NCI-H345 treated with DMSO at 0.1 percent for 48 hours (cell line): ENCODE measurements around the gene LLGL1.

ENCODE experiments used
- DNase-seq: peaks from one replicate; lab custom pipeline; 2025; ENCODE audit not compliant: unreplicated experiment; lab: John Stamatoyannopoulos, UW

LLGL1 gene

GRCh38 chr17:18229254-18229653 lies 3.8 kb downstream of the LLGL1 start:
- DNase-seq: no peak

- DNase-seq: no peak
Observed at GRCh38 chr17:18229771-18230170, 4.3 kb downstream of the LLGL1 start.

- DNase-seq: no peak
Observed at GRCh38 chr17:18230288-18231141, 5.1 kb downstream of the LLGL1 start.

- no peak for DNase-seq
Observed at GRCh38 chr17:18231164-18231563, 5.7 kb downstream of the LLGL1 start.

- no peak for DNase-seq
Observed at GRCh38 chr17:18233803-18234518, 8.5 kb downstream of the LLGL1 start.

GRCh38 chr17:18234853-18235380 lies 9.5 kb downstream of the LLGL1 start:
- no peak for DNase-seq

GRCh38 chr17:18235743-18236256 lies 10.4 kb downstream of the LLGL1 start:
- no peak for DNase-seq

GRCh38 chr17:18236494-18236893 lies 11.1 kb downstream of the LLGL1 start:
- no peak for DNase-seq

GRCh38 chr17:18237461-18237860 lies 12.0 kb downstream of the LLGL1 start:
- DNase-seq: no peak

- no peak for DNase-seq
Observed at GRCh38 chr17:18238299-18238698, 12.9 kb downstream of the LLGL1 start.

GRCh38 chr17:18240449-18240848 lies 15.0 kb downstream of the LLGL1 start:
- DNase-seq: no peak

GRCh38 chr17:18241229-18241871 lies 15.9 kb downstream of the LLGL1 start:
- no peak for DNase-seq

GRCh38 chr17:18245038-18245776 lies 19.8 kb downstream of the LLGL1 start:
- no peak for DNase-seq

GRCh38 chr17:18246109-18246725 lies 20.8 kb downstream of the LLGL1 start:
- no peak for DNase-seq

GRCh38 chr17:18246880-18247612 lies 21.6 kb downstream of the LLGL1 start:
- DNase-seq: peak; percentile 17

- DNase-seq: no peak
Observed at GRCh38 chr17:18247613-18248001, 22.2 kb downstream of the LLGL1 start.

GRCh38 chr17:18248300-18248731 lies 22.9 kb downstream of the LLGL1 start:
- peak; percentile 5 for DNase-seq

- no peak for DNase-seq
Observed at GRCh38 chr17:18248811-18249210, 23.4 kb downstream of the LLGL1 start.

GRCh38 chr17:18250259-18250658 lies 24.8 kb downstream of the LLGL1 start:
- DNase-seq: peak; percentile 21
